Measurements from ENCODE around the gene CWC27. TPM values are rescaled to one million over a fixed set of nuclear protein-coding genes. Genes with fewer than 3 reads are reported as not detected.

Gene CWC27
- total RNA-seq, 1 donor from 2014 or later = 28.9 TPM

DNA sequence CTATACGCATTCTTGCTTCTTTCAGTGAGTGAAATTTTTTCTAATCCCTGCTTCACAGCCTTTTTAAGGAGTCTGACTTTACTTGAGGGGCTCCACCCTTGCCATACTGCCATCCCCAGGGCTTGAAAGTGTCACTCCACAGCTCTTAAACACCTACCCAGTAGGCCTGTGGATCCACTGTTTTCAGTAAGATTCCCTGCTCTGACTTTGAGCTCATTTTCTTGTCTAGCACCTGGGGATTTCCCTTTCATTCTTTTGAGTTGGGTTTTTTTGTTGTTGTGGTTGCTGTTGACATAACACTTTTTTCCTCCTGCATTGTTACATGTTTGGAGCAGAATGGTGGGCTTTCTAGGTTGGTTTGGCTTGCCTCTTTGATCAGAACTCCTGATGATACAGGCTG, 23.8 kb upstream of the CWC27 start:
- CTCF ChIA-PET = no interaction called here
- intact Hi-C loops (cut with micrococcal nuclease) = no loop called here
- H3K4me1 Mint-ChIP-seq = no peaks in the 10 kb centered on the region
- peaks cover 21% of the 10 kb centered on the region for H3K36me3 Mint-ChIP-seq (ENCODE audit: low read depth)
- no peaks in the 10 kb centered on the region for H3K27me3 Mint-ChIP-seq
- no peaks in the 10 kb centered on the region for H3K9me3 Mint-ChIP-seq
- POLR2A ChIA-PET = no interaction called here
- ATAC-seq (ENCODE audit: low read depth) = no peak
- no peak overlapping the region for H3K27ac Mint-ChIP-seq
- DNase-seq = no peak
- TF ChIP-seq, protein P1, sequence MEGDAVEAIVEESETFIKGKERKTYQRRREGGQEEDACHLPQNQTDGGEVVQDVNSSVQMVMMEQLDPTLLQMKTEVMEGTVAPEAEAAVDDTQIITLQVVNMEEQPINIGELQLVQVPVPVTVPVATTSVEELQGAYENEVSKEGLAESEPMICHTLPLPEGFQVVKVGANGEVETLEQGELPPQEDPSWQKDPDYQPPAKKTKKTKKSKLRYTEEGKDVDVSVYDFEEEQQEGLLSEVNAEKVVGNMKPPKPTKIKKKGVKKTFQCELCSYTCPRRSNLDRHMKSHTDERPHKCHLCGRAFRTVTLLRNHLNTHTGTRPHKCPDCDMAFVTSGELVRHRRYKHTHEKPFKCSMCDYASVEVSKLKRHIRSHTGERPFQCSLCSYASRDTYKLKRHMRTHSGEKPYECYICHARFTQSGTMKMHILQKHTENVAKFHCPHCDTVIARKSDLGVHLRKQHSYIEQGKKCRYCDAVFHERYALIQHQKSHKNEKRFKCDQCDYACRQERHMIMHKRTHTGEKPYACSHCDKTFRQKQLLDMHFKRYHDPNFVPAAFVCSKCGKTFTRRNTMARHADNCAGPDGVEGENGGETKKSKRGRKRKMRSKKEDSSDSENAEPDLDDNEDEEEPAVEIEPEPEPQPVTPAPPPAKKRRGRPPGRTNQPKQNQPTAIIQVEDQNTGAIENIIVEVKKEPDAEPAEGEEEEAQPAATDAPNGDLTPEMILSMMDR (IDR thresholded peaks at IDR 0.05) = no peak
- H3K4me3 Mint-ChIP-seq = no peak overlapping the region

DNA sequence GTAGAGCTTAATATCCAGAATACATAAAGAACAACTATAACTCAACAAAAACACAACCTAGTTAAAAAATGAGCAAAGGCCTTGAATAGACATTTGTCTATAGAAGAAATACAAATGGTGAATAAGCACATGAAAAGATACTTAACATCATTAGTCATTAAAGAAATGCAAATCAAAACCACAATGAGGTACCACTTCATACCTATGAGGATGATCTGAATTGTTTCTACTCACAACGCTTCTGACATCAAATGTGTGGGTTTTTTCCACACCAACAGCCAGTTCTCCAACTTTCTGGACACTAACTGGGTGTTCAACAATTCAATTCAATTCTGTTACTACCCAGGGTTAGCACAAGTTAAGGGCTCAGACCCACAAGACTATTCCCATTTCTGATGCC, 22.3 kb upstream of the CWC27 start:
- ChIA-PET CTCF (no interaction called here), POLR2A (no interaction called here)
- no peak for ATAC-seq (ENCODE audit: low read depth)
- H3K4me3 Mint-ChIP-seq = no peak overlapping the region
- intact Hi-C loops (cut with micrococcal nuclease) = no loop called here
- no peak overlapping the region for H3K27ac Mint-ChIP-seq
- peaks cover 14% of the 10 kb centered on the region for H3K36me3 Mint-ChIP-seq (ENCODE audit: low read depth)
- no peaks in the 10 kb centered on the region for H3K9me3 Mint-ChIP-seq
- no peaks in the 10 kb centered on the region for H3K27me3 Mint-ChIP-seq
- DNase-seq = no peak
- H3K4me1 Mint-ChIP-seq = peaks cover 9% of the 10 kb centered on the region
- TF ChIP-seq, protein P1 (IDR thresholded peaks at IDR 0.05) = no peak

DNA sequence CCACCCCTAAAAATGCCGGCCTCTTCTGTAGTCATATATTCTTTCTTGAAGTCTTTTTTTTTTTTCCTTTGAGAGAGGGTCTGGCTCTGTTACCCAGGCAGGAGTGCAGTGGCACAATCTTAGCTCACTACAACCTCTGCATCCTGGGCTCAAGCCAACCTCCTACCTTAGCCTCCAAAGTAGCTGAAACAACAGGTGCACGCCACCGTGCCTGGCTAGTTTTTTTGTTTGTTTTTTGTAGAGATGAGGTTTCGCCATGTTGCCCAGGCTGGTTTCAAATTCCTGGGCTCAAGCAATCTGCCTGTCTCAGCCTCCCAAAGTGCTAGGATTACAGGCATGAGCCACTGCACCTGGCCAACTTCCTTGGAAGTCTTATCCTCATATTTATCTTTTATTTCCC, 19.3 kb upstream of the CWC27 start:
- POLR2A ChIA-PET = no interaction called here
- H3K27ac Mint-ChIP-seq = no peak overlapping the region
- intact Hi-C loops (cut with micrococcal nuclease) = no loop called here

DNA sequence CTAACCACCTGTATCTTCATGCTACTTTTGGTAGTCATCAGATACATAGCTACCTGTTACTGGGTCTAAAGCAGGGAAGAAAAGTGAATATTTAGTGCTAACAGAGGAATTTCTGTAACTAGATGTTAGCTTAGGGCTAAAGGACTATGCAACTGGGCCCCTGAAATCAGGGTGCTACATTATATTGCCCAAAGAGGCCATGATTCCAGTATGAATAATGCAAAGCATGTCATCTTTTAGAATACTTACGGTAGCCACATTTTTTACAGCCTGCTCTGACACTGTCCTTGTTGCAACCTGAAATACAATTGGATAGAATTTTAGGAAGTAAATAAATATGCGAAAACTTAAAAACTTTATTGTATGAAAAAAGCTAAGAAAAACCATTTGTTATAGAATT, 14.7 kb upstream of the CWC27 start:
- intact Hi-C loops (cut with micrococcal nuclease) = no loop called here
- POLR2A ChIA-PET = no interaction called here
- Mint-ChIP-seq H3K9me3 (no peaks in the 10 kb centered on the region), H3K27ac (no peak overlapping the region), H3K36me3 (ENCODE audit: low read depth) (peaks cover 29% of the 10 kb centered on the region), H3K4me3 (no peak overlapping the region), H3K4me1 (peaks cover 19% of the 10 kb centered on the region), H3K27me3 (no peaks in the 10 kb centered on the region)
- CTCF ChIA-PET = no interaction called here
- ATAC-seq (ENCODE audit: low read depth) (no peak), DNase-seq (no peak)
- TF ChIP-seq, protein P1 (IDR thresholded peaks at IDR 0.05) = no peak

More for the DNA sequence above, 19.3 kb upstream of the CWC27 start:
- no peak for DNase-seq
- TF ChIP-seq, protein P1 (IDR thresholded peaks at IDR 0.05) = no peak
- H3K36me3 Mint-ChIP-seq (ENCODE audit: low read depth) = peaks cover 26% of the 10 kb centered on the region
- CTCF ChIA-PET = no interaction called here
- no peaks in the 10 kb centered on the region for H3K27me3 Mint-ChIP-seq
- no peak for ATAC-seq (ENCODE audit: low read depth)
- peaks cover 9% of the 10 kb centered on the region for H3K4me1 Mint-ChIP-seq
- no peak overlapping the region for H3K4me3 Mint-ChIP-seq
- H3K9me3 Mint-ChIP-seq = no peaks in the 10 kb centered on the region

DNA sequence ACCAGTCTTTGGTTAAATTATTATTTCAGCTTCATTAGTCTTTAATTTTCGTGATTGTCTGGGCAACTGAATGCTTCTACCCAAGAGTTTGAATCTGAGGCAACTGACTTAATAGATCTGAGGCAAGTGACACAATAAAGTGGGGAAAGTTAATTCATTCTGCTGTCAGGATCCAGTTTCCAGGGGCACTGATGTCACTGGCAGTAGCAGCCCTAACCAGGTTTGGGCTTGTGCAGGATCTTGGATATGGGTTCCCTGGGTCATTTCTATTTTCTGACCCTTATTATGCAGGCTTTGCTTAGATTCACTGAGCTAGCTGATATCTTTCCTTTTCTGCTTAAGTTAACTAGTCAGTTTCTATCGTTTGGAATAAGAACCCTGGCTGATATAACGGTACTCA, 9.8 kb upstream of the CWC27 start:
- DNase-seq (no peak), ATAC-seq (ENCODE audit: low read depth) (no peak)
- peaks cover 10% of the 10 kb centered on the region for H3K4me1 Mint-ChIP-seq
- ChIA-PET CTCF (no interaction called here), POLR2A (no interaction called here)
- TF ChIP-seq, protein P1 (IDR thresholded peaks at IDR 0.05) = no peak
- intact Hi-C loops (cut with micrococcal nuclease) = no loop called here
- H3K36me3 Mint-ChIP-seq (ENCODE audit: low read depth) = peaks cover 45% of the 10 kb centered on the region
- no peak overlapping the region for H3K27ac Mint-ChIP-seq
- H3K9me3 Mint-ChIP-seq = no peaks in the 10 kb centered on the region
- no peaks in the 10 kb centered on the region for H3K27me3 Mint-ChIP-seq
- H3K4me3 Mint-ChIP-seq = no peak overlapping the region

All from activated B cell treated with CpG ODN at 0.5 μM for 24 hours (primary cell).